Stromal cell of bone marrow (primary cell): ENCODE results near the gene SIRT3.

ENCODE experiments used
- DNase-seq: peaks from one replicate; pipeline ENCODE4 v3.0.0-alpha.2; 2012; ENCODE audit warnings: low read depth

SIRT3 gene

DNA sequence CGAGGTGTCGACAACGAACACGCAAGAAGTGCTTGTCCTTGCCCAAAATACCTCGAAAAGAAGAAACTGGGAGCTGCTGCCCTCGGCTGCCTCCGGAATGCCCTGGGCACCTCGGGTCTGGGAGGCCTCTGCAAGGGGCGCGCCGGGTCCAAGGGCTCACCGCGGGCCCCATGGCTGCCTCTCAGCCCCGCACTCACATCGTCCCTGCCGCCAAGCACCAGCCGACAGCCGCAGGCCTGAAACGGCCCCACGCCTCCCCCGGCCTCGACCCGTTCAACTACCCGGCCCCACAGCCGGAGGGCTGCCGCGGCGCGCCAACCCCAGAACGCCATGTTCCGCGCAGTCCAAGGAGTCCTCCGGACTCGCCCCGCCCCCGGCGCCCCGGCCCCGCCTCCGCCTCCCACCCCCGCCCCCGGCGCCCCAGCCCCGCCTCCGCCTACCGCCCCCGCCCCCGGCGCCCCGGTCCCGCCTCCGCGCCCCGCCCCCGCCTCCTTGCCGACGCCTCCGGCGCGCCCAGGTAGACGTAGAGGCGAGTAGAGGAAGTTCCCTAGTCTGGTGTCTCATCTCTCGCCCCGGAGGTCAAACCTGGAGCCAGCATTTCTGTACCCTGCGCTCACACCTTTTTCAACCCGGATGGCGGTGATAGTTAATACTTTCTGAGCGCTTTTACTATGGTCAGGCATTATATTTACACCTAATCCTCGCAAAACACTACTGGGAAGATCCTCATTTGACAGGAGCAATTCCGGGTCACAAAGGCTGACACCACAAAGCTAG is at the start of gene SIRT3:
TSS of gene SIRT3 (minus strand) at position 346 of the 777 bp plus-strand sequence. CDS start at position 332, 14 bp downstream.
- DNase-seq: peak; percentile 55

DNA sequence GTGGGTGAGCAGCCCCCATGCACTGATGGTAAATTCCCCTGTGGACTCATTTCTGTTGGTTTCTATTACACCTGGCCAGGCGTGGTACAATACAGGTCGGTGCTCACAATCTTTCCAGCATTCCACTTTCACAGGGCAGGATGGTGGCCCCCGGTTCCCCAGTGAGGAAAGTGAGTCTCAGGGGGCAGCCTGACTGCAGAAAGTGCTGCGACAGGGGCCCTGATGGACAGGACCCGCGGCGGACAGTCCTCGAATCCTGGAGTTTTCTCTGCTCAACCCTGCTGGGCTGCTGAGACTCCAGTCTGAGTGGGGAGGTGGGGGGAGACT is 49.7 kb upstream of the SIRT3 start:
- no peak for DNase-seq

DNA sequence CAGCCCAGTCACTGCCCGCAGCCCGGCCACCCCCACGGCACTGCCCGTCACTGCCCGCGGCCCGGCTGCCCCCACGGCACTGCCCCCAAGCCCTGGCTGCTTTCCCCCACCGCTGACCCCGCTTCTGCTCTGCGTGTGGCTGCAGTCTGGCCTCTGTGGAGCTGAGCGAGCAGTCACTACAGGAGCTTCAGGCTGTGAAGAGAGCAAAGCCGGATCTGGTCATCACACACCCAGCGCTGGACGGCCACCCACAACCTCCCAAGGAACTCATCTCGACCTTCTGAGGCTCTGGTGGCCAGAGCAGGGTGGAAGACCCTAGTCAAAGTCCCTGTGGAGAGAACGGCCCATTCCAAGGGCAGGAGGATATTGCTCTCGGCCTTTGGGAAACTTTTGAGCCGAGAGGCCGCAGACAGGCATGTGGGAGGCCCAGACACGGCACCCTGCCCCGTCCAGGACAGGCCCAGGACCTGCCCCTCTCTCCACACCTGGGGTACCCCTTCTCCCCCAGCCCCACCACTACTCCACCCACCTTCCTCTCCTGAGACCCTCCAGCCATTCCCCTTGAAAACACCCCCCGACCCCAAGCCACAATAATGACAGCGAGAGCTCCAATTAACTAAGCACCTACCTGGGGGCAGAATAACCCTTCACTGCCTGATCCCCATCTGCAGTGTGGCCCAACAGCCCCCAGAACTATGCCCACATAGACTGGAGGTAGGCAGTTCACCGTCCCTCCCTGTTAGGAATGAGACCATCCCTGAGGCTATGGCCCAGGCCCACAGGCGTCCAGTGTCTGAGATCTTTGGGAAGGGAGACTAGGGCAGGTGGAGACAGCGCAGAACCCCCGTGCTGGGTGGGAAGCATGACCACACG is 49.1 kb upstream of the SIRT3 start:
- no peak for DNase-seq

DNA sequence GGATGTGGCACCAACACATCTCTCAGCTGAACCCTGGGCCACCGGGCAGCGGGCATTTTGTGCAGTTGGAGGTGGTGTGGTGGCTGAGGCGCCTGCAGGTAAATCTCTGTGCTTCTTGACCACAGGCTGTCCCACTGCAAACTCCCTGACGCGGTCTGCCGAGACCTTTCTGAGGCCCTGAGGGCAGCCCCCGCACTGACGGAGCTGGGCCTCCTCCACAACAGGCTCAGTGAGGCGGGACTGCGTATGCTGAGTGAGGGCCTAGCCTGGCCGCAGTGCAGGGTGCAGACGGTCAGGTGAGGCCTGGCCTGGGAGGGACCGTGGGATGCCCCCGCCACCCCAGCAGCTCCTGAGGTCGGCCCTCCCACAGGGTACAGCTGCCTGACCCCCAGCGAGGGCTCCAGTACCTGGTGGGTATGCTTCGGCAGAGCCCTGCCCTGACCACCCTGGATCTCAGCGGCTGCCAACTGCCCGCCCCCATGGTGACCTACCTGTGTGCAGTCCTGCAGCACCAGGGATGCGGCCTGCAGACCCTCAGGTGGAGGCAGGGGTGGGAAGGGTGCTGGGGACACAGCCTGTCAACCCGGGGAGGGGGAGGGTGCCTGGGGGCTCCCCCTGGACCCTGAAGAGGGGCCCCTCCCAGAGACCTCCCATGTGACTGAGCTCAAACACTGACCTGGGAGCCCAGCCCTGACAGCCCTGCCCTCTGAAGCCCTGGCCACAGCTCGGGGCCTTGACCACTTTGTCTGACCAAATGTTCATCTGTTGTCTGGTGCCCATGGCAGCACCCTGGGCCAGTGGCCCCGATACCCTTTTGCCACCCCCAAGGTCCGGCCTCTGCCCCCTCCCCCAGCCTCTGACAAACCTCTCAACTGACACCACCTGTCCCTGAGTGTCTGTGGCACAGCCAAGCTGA is 48.2 kb upstream of the SIRT3 start:
- DNase-seq: no peak

DNA sequence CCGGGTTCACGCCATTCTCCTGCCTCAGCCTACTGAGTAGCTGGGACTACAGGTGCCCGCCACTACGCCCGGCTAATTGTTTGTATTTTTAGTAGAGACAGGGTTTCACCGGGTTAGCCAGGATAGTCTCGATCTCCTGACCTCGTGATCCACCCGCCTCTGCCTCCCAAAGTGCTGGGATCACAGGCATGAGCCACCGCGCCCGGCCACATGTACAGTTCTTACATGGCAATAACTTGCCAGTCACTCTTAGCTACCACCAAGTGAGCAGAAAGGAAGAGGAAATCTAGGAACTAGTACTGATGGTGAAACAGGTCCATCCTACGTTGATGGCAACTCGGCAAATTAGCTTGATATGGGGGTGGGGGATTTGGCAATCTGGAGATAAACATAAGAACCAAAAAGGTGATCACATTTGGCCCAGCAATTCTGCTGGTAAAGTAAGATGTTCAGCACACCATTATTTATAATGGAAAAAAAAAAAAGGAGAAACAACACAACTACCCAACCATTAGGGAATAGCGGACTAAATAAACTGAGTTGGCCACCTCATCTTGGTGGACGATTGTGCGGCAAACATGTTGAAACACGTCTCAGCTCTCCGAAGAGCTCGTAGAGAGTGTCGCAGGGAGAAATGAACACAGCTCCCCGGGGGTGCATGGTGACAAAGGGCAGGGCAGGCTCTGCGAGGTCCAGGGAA is 47.4 kb upstream of the SIRT3 start:
- DNase-seq: no peak

DNA sequence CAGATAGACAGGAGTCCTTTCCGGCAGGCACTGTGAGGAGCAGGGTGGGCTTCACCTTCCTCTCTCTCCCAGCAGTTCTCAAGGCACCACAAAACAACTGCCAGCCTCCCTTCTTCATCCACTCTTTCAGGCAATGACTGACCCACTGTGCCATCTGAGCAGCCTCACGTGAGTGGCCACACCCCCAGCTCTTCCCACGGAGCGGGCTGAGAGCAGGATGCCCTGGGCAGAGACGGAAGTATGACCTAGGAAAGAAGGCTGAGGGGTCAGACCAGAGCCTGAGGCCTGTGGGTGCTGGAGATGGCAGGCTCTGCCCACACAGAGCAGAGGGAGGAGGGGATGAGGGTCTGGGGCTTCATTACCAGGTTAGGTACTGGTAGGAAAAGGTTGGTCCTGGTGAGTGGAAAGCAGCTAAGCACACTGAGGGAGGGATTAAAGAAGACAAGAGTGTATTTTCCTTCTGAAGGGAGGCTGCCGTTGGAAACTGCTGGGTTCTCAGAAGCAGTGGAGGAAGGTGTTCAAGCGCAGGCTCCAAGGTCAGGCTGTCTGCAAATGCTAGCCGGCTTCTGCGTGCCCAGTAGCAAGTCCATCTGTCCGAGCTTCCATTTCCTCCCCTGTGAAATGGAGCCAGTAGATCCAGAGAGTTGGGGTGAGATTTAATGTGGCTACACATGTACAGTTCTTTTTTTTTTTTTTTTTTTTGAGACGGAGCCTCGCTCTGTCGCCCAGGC is 46.7 kb upstream of the SIRT3 start:
- DNase-seq: no peak

DNA sequence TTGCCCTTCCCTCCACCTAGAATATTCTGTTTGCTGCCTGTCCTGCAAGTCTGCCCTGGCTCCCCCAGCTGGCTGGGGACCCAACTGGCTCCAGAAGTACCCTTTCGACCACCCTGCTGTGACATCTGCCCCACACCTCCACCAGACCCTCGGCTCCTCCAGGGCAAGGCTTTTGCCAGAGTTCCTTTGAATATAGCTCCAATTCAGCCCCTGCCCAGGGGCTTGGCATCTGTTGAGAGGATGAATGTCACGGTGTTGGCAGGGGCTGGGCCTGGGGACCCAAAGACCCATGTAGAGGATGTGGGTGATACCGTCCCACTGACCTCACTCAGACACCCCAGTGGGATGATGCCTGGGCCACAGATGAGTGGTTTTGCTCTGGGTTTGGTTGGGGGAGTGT is 46.0 kb upstream of the SIRT3 start:
- DNase-seq: no peak

DNA sequence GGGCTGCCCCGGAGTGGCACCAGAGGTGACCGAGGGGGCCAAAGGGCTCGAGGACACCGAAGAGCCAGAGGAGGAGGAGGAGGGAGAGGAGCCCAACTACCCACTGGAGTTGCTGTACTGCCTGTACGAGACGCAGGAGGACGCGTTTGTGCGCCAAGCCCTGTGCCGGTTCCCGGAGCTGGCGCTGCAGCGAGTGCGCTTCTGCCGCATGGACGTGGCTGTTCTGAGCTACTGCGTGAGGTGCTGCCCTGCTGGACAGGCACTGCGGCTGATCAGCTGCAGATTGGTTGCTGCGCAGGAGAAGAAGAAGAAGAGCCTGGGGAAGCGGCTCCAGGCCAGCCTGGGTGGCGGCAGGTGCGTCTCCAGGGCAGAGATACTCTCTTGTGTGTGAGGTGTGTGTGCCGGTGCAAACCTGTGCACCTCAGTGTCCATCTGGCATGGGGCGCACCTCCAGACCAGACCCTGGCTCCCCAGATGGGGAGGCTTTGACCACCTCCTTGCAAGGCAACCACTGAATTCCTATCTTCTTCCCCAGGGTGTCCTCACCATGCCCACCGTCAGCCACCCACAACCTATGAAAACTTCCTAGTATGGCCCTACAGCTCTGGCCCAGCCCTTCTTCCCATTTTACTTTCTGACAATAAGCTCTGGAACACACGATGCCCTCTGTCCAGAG is 45.5 kb upstream of the SIRT3 start:
- no peak for DNase-seq

DNA sequence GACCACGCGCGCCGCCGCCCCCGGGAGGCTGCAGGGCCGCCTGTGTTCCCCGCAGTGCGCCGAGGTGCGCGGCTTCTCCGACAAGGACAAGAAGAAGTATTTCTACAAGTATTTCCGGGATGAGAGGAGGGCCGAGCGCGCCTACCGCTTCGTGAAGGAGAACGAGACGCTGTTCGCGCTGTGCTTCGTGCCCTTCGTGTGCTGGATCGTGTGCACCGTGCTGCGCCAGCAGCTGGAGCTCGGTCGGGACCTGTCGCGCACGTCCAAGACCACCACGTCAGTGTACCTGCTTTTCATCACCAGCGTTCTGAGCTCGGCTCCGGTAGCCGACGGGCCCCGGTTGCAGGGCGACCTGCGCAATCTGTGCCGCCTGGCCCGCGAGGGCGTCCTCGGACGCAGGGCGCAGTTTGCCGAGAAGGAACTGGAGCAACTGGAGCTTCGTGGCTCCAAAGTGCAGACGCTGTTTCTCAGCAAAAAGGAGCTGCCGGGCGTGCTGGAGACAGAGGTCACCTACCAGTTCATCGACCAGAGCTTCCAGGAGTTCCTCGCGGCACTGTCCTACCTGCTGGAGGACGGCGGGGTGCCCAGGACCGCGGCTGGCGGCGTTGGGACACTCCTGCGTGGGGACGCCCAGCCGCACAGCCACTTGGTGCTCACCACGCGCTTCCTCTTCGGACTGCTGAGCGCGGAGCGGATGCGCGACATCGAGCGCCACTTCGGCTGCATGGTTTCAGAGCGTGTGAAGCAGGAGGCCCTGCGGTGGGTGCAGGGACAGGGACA is 44.8 kb upstream of the SIRT3 start:
- DNase-seq: no peak

DNA sequence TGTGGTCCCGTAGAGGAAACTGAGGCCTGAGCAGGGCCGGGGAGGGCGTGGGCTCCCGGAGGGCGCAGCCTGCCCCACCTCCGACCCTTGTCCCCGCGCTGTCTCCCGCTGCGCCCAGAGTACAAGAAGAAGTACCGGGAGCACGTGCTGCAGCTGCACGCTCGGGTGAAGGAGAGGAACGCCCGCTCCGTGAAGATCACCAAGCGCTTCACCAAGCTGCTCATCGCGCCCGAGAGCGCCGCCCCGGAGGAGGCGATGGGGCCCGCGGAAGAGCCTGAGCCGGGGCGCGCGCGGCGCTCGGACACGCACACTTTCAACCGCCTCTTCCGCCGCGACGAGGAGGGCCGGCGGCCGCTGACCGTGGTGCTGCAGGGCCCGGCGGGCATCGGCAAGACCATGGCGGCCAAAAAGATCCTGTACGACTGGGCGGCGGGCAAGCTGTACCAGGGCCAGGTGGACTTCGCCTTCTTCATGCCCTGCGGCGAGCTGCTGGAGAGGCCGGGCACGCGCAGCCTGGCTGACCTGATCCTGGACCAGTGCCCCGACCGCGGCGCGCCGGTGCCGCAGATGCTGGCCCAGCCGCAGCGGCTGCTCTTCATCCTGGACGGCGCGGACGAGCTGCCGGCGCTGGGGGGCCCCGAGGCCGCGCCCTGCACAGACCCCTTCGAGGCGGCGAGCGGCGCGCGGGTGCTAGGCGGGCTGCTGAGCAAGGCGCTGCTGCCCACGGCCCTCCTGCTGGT is 44.0 kb upstream of the SIRT3 start:
- DNase-seq: no peak

DNA sequence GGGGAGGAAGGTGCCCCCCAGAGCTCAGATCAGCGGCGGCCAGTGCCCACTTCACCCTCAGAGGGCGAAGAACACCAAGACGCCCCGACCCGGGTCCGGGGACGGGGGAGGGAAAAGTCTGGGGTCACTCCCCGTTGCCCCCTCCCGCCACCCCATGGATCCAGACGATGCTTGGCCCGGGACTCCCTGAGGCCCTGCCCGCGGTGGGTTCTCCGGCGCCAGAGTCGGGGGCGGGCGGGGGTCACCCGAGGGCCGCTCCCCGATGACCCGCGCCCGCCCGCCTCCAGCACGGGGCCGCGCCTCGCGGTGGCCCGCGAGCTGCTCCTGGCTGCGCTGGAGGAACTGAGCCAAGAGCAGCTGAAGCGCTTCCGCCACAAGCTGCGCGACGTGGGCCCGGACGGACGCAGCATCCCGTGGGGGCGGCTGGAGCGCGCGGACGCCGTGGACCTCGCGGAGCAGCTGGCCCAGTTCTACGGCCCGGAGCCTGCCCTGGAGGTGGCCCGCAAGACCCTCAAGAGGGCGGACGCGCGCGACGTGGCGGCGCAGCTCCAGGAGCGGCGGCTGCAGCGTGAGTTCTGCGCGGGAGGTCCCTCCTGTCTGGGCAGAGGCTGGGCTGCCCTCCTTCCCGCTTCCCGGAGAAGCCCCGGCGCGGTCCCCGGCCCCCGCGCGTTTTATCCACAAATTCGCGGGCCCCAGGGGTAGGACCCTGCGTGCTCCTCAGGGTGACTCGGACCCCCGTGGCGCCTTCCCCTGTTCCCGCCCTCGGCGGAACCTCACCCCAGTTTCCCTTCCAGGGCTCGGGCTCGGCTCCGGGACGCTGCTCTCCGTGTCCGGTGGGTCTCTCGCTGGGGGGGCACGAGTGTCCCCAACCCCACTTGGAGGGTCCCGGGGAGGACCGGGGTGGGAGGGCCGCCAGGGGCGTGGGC is 43.2 kb upstream of the SIRT3 start:
- DNase-seq: no peak

DNA sequence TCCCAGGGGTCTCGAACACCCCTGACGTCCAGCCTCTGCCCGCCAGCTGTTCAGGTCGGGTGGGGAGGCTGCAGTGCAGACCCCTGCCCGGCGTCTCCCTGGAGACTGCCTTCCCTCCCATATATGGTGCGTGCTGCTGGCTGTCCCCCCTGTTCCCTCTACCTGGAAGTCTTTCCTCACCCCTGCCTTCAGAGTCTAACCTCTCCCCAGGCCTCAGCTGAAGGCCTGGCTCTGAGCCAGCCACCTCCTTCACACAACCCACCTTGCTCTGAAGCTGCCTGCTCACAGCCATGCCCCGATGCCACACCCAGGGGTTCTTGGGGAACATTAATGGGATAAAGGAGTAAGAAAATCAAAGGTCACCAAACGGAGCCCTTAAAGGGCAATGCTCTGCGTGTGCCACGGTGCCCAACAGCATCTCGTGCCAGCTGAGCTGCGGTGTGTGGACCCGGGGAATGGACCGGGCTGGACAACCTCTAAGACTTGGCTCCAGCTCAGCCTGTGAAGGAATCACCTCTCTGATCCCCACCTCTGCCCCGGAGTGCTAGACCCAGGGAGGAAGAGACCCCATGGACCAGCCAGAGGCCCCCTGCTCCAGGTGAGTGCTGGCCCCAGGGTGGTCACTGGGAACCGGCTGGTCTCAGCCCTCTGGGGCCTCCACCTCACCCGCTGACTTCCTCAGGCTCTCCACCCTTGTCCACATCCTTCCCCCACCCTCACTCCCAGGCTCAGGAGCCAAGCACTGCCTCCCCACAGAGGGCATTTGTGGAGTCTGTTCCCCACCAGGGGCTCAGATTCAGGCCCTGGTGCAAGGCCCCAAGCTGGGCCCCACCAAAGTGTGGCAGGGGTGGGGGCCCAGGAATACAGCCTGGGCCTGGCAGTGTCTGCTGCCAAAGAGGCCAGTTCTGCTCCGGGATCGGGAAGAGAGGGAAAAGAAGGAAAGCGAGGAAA is 42.1 kb upstream of the SIRT3 start, which contains the start of gene NLRP6:
TSS of gene NLRP6 (plus strand) at position 407 of the 951 bp plus-strand sequence. CDS start at position 570, 163 bp downstream.
- no peak for DNase-seq

DNA sequence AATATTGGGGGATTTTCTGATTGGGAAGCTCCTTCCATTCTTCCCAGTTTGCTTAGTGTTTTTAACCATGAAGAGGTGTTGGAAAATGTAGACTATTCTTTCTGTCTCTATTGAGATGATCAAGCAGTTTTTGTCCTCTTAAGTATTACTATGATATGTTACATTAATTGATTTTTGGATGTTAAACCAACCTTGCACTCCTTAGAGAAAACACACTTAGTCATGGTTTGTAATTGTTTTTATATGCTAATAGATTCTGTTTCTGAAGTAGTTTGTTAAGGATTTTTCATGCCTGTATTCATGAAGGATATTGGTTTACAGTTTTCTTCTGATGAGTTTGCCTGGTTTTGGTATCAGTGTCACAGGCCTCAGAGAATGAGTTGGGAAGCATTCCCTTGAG is 40.1 kb upstream of the SIRT3 start:
- DNase-seq: no peak

DNA sequence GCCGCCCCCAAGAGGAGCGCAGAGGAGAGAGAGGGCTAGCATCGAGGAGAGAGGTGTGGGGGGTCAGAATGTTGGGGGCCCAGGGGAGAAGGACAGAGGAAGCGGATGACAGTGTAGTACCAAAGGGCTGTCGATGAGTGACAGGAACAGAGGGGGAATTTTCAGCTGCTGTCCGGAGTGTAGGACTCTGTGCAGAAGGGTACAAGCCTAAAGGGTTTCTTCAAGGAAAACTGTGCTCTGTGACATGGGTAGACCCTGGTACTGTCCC is 36.7 kb upstream of the SIRT3 start:
- DNase-seq: no peak

DNA sequence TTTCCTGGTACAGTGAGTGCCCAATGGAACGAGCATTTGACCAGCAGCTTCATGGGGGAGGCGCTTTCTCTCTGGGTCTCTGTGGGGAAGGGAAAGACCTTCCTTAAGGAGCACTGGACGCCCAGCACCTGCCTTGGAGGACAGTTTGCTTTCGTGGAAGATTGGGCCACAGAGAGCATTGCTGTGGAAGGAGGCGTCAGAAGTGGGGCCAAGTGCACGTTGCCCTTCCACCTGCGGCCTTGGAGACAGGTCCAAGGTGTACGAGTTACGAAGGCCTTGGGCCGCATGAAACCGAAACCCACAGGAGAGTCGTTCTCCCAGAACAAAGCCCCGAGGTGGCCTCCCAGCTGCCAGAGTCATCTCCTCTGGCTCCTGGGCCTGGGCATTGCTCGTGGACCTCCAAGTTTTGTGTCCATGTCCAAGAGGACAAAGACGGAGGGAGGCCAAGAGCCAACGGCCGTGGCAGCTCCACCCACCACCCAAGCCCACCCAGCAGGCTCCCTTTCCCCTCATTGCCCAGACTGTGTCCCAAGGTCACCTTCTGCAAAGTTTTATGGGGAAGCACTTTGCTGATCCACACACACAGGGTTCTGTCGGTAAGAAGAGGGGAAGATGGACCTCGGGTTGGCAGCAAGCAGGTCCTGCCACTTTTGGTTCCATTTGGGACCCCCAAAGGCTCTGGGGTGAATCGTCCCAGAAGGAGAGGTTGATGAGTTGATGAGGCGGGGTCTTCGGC is 36.2 kb upstream of the SIRT3 start:
- DNase-seq: no peak

DNA sequence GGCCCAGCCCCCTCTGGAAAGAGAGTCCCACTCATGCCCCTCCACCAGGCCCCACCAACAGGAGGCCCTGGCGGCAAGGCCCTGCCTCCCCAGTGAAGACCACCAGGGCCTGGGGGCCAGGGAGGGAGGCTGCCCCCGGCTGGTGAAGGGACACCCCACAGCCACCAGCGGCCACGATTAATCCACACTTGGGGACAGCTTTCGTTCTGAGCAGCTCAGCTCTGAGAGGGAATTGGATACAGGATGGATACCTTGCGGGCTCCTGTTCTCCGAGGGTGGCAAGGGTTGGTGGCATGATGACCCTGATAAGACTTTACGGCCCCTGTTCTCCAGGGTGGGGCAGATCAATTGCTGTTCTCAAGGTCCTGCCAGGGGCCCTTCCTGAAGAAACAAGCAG is 35.2 kb upstream of the SIRT3 start:
- DNase-seq: no peak
